HG02678 (cell line): ENCODE measurements around the gene HDAC7.

Source experiments
- ATAC-seq: cut with Tn5 transposase; IDR thresholded peaks from one replicate; pipeline ENCODE4 v1.9.1; 2021; ENCODE audit warnings: mild to moderate bottlenecking, moderate library complexity; ENCODE audit not compliant: unreplicated experiment

The HDAC7 gene

GRCh38 chr12:47768323-47768811 lies 51.3 kb downstream of the HDAC7 start:
- no peak for ATAC-seq

DNA sequence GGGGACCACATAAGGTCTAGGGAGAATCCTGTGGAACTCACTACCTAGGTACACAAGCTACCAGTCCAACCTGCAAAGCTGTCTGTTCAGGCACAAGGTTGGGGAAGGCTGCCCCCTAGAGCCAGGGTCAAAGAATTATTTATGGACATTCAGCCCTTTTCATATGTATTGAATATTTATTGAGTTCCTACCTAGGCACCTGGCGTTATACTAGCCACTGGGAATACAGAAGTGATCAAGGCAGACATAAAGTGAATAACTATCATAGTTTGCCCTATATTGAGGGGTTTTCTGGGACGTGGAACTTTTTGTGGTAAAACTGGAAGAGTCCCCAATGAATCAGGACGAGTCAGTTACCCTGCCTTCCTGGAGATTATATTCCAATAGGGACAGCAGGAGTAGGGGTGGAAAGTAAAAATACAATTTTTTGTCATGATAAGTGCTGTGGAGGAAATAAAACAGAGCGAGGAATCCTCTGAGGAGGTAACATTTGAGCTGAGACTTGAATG lies 52.4 kb downstream of the HDAC7 start:
- ATAC-seq, result peak; percentile 78

- ATAC-seq, result no peak
These were observed 53.0 kb downstream of the HDAC7 start for GRCh38 chr12:47766502-47767215.

DNA sequence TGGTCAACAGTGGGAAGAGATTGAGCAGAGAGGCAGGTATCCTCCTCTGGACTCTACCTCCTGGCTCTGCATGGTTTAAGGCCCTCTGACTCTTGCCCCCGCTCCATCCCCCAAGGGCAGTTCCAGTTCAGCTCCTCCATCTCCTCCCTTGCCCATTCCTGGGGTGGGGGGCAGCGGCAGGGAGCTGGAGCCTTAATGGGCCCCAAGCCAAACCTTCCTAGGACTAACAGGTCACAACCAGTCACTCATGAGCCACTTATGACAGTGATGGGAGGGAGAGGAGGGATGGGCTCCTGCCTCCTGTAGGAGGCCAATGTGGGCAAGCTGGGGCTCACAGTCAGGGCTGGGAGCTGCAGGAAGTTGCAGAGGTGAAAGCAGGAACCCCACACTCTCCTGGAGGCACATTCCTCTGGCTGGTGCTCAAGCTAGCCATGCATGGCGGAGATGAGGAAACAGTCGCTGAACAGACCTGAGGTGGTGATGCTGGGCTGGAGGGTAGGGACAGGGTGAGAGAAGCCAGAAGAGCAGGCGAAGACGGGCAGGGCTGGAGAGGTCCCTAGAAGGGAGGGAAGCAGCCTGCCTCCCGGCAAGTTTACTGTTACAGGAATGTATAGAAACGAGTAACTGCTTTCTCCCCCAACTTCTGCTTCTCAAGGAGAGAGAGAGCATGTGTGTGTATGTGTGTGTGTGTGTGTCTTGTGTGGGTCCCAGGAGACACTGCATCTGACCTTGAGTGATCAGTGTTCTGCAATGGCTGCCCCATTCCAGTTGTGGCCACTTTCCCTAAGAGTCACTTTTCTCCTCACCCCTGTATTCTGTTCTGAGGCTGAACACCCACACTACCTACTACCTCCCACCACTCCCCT lies 56.0 kb downstream of the HDAC7 start:
- ATAC-seq, result no peak

DNA sequence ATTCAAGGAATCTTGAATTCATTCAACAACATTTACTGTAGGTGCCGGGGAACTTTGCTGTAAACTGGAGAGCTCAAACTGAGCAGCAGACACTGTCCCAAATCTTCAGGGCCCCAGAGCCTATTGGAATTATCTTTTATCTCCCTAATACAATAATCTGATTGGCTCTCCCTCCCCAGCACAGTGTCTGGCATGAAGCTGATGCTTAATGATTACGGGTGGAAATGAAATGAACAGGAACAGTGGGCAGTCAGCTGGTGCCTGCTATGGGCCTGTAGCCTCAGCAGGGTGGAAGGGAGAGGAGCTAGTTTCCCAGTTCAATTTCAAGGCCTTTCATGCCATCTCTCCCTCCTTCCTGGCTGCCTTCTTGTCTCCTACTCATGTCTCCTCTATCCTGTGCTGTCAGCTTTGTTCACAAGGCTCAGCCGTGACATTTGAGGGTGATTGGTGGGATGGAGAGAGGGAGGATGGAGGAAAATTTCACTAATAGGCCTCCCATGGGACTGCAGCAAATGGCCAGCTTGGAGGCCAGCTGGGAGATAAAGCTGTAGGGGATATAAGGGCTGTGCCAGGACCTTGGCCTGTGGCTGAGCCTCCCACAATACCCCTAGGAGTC lies 56.7 kb downstream of the HDAC7 start:
- no peak for ATAC-seq

GRCh38 chr12:47758834-47759690 lies 60.6 kb downstream of the HDAC7 start, which contains the start of gene RAPGEF3:
RAPGEF3 (minus strand) TSS chr12:47758880; CDS start chr12:47758556, 324 bp downstream.
- peak; percentile 56 for ATAC-seq

GRCh38 chr12:47758584-47758833 lies 61.2 kb downstream of the HDAC7 start:
- ATAC-seq, result no peak

DNA sequence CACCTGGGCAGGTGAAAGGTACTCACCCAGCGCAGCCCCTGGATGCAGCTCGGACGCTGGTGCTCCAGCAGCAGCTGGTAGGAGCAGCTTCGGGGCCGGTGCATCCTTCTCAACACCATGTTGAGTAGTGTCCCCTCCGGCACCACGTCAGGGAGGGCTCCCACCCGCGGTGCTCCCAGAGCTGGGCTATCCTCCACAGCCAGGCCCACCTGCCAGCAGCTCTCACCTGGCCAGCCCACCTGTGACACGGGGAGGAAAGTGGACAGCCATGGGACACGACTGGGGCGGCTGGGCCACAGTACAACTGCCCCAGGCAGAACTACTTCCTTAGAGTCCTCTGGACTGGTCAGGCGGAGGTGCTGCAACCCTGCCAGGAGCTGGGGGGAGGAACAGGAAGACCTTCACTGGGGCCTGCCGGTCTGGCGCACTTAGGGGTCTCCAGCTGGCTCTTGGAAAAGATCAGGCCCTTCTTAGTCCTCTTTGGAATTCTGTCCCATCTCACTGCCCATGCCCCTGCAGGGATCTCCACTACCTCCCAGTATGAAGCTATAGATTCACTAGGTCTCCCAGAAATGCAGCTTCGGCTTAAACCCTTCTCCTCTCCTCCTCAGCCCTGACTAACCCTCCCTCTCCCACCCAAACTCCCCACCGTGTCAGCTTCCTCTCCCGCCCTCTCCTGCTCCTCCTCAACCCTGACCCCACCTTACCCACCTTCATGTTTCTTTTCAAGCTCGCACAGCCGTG lies 61.7 kb downstream of the HDAC7 start:
- ATAC-seq, result no peak

DNA sequence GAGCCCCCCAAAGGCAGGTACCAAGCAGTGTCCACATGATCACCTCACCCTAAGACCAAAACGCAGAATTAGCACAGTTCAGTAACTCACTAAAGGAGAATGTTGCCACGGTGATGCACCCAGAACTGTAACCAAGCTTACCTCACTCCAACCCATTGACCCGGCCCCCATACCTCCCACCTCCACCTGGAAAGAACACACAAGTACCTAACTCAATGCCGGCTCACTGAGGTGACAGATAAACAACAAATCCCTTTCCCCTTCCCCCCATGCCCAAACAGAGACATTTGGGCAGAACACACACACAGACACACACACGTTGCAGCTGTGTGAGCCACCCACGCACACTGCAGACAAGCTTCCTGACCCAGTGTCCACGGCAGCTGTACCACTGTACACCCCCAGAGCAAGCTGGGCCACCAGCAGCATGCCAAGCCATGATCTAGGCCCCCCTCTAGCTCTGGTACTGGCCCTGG lies 62.3 kb downstream of the HDAC7 start:
- no peak for ATAC-seq

GRCh38 chr12:47755655-47756562 lies 63.8 kb downstream of the HDAC7 start:
- ATAC-seq, result peak; percentile 70

DNA sequence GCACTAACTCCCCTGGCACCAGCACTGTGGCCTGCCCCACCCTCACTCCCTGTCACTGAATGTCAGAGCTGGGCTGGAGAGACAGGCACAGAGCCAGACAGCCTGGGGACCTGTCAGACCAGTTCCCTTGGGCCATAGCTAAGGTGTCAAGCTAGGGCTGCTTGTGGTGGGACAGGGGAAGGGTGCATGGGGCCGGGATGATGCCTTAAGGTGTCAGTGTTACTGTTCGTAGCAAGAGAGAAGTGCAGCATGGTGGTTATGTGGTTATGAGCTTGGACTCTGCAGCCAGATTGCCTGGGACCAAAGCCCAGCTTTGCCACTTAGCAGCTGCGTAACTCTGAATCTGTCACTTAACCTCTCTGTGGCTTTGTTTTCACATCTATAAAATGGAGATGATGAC lies 64.8 kb downstream of the HDAC7 start:
- peak; percentile 17 for ATAC-seq

DNA sequence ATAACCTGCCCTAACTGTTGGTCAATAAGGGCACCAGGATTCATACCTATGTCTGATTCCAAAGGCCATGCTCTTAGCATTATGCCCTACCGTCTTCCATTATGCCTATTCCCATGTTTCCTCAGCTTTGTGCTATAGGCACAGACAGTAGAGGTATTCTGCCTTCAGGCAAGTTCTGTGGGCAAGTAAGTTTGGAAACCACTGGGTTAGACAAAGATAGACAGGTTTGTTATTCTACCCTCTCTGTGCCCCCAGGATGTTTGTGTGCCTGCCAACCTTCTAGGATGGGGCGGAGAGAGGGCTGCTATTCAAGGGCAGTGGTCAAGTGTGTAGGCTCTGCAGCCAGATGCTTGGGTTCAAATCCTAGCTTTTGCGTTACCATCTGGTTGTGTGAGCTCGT lies 65.6 kb downstream of the HDAC7 start:
- ATAC-seq, result no peak

- no peak for ATAC-seq
These were observed 66.4 kb downstream of the HDAC7 start for GRCh38 chr12:47753021-47754001.

- ATAC-seq, result no peak
These were observed 67.2 kb downstream of the HDAC7 start for GRCh38 chr12:47752552-47752951.

- no peak for ATAC-seq
These were observed 67.6 kb downstream of the HDAC7 start for GRCh38 chr12:47752121-47752520.

DNA sequence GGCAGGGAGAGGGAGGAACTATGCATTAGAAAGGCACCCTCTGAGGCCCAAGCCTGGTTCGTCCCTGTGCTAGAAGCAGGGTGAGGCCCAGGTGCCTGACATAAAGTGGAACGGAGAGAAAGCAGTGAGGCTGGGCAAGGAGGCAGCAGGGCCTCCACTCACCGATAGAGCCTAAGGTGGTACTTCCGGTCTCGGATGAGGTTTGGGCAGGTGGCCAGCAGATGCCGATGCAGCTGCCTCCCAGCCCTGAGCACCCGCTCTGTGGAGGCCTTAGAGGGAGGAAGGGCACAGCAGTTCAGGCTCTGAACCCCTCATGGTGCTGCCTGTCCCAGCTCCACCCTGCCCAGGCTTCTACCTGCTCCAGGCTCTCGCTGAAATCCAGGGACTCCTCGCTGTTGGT lies 68.1 kb downstream of the HDAC7 start:
- no peak for ATAC-seq

- no peak for ATAC-seq
These were observed 68.7 kb downstream of the HDAC7 start for GRCh38 chr12:47750916-47751470.
